Right lobe of liver (tissue), 4 donors: ENCODE results near the gene COL16A1.

Experiments
- POLR2A ChIP-seq: fragments of 450-650 bp; IDR thresholded peaks from one replicate; pipeline ENCODE4 v1.6.1; 2017; ENCODE audit warnings: antibody characterized with exemption, mild to moderate bottlenecking
- TF ChIP-seq, protein P1 (sequence below), 4 donors: fragments of 200-600 bp in 3 of 4; fragments of 450-650 bp in 1 of 4; IDR thresholded peaks; one replicate each; pipeline versions ENCODE4 v1.5.1 to v1.8.0; 2016 to 2022; ENCODE audit warnings: antibody characterized with exemption in 4 of 4, mild to moderate bottlenecking in 2 of 4
- donor health status: DM: no; HTN: no; CAD: no.
- donor health status: DM: no; HTN: no; CAD: no.
- donor health status: DM: no; HTN: yes; CAD: no.

DNA sequence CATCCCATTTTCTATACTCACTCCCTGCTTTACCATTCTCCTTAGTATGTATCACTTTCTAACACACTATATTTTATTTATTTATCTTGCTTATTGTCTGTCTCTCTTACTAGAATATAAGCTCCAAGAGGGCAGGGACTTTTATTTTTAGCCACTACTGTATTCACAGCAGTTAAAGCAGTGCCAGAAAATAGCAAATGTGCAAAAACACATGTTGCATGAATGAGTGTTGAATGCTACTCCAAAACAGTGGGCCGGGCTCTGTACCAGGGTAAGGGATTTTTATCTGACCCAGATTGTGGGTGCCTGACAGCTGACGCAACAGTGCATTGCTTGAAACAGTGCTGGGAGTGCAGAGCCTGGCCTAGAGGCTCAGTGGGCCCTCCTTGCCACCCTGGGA is 24.7 kb downstream of the COL16A1 start:
- TF ChIP-seq, protein P1, sequence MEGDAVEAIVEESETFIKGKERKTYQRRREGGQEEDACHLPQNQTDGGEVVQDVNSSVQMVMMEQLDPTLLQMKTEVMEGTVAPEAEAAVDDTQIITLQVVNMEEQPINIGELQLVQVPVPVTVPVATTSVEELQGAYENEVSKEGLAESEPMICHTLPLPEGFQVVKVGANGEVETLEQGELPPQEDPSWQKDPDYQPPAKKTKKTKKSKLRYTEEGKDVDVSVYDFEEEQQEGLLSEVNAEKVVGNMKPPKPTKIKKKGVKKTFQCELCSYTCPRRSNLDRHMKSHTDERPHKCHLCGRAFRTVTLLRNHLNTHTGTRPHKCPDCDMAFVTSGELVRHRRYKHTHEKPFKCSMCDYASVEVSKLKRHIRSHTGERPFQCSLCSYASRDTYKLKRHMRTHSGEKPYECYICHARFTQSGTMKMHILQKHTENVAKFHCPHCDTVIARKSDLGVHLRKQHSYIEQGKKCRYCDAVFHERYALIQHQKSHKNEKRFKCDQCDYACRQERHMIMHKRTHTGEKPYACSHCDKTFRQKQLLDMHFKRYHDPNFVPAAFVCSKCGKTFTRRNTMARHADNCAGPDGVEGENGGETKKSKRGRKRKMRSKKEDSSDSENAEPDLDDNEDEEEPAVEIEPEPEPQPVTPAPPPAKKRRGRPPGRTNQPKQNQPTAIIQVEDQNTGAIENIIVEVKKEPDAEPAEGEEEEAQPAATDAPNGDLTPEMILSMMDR (IDR thresholded peaks at IDR 0.05) = no peak
- no peak for TF ChIP-seq POLR2A
